A549 (cell line): ENCODE results near the gene TSPAN14. TPM values are rescaled to one million over a fixed set of nuclear protein-coding genes. Genes with fewer than 3 reads are reported as not detected.

Source experiments
- ATAC-seq, 2 experiments: fragments of 200-7000 bp in 1 of 2; fragments of >200 bp in 1 of 2; cut with Nextera tagmentation in 1 of 2; cut with Tn5 transposase in 1 of 2; 3 replicates each; pipeline versions ENCODE4 v1.8.0 to v1.9.1; 2018 to 2020; ENCODE audit warnings: mild to moderate bottlenecking in 1 of 2, moderate library complexity in 1 of 2
- CTCF ChIA-PET: fragments of 300-600 bp; sonication (Branson Sonifier 250); formaldehyde crosslinking; extraction: SDS; loops from one replicate; lab custom pipeline; 2021; ENCODE audit warnings: antibody characterized with exemption, inconsistent platforms; lab: Yijun Ruan, JAX
- POLR2A ChIA-PET: fragments of 350-600 bp; formaldehyde crosslinking; extraction: SDS; loops from one replicate; lab custom pipeline; 2021; ENCODE audit warnings: antibody characterized with exemption, inconsistent platforms; lab: Yijun Ruan, JAX
- DNase-seq, 2 experiments: peaks; one replicate each; pipeline versions ENCODE4 v3.0.0 to v3.0.0-alpha.2; 2011 to 2016; ENCODE audit warnings: low read depth in 1 of 2, low spot score in 1 of 2
- FAIRE-seq: peaks from 2 replicates; lab custom pipeline; 2011; peaks lifted over from hg19 to GRCh38; lab: Jason Lieb, UNC
- H3K27ac ChIP-seq, 2 experiments: fragments of >200 bp; sonication (Bioruptor Twin); formaldehyde crosslinking; 3 replicates each; pipeline ENCODE4 v1.5.1; 2016 to 2017
- H3K4me1 ChIP-seq: fragments of >200 bp; sonication (Bioruptor Twin); formaldehyde crosslinking; 3 replicates; pipeline ENCODE4 v1.6.1; 2016
- H3K4me2 ChIP-seq: fragments of >200 bp; sonication (Bioruptor Twin); formaldehyde crosslinking; 3 replicates; pipeline ENCODE4 v1.6.1; 2016
- H3K4me3 ChIP-seq: fragments of >200 bp; sonication (Bioruptor Twin); formaldehyde crosslinking; 3 replicates; pipeline ENCODE4 v1.5.1; 2016
- H3K9me3 ChIP-seq: fragments of >200 bp; sonication (Bioruptor Twin); formaldehyde crosslinking; 3 replicates; pipeline ENCODE4 v1.6.1; 2016
- CHD4 ChIP-seq: fragments of 200-600 bp; sonication (generic); IDR thresholded peaks from 2 replicates; pipeline ENCODE4 v1.6.1; 2016; ENCODE audit warnings: antibody characterized with exemption, mild to moderate bottlenecking, borderline replicate concordance
- EHMT2 ChIP-seq: fragments of 200-600 bp; sonication (generic); IDR thresholded peaks from 2 replicates; pipeline ENCODE4 v1.6.1; 2016; ENCODE audit warnings: antibody characterized with exemption, low read depth, mild to moderate bottlenecking, moderate library complexity
- ESRRA ChIP-seq: fragments of 150-350 bp; IDR thresholded peaks from 2 replicates; pipeline ENCODE4 v1.6.1; 2014; ENCODE audit warnings: mild to moderate bottlenecking, low read length, borderline replicate concordance
- FOSL2 ChIP-seq, 2 experiments: fragments of 450-650 bp in 1 of 2; fragments of >200 bp in 1 of 2; sonication (Bioruptor Twin) in 1 of 2; formaldehyde crosslinking; IDR thresholded peaks; 2 replicates each; pipeline versions ENCODE4 v1.5.0 to v1.6.1; 2016 to 2020; ENCODE audit warnings: mild to moderate bottlenecking in 1 of 2, moderate library complexity in 1 of 2
- GATA3 ChIP-seq: IDR thresholded peaks from 2 replicates; pipeline ENCODE4 v1.6.1; 2012; ENCODE audit warnings: borderline replicate concordance
- JUN ChIP-seq, 2 experiments: fragments of >200 bp; sonication (Bioruptor Twin); formaldehyde crosslinking; IDR thresholded peaks; 2 replicates in 1 of 2; 3 replicates in 1 of 2; pipeline ENCODE4 v1.6.1; 2016 to 2017
- JUNB ChIP-seq: fragments of >200 bp; sonication (Bioruptor Twin); formaldehyde crosslinking; IDR thresholded peaks from 2 replicates; pipeline ENCODE4 v1.6.1; 2016
- MAFK ChIP-seq: fragments of 450-650 bp; IDR thresholded peaks from 2 replicates; pipeline ENCODE4 v1.6.1; 2014; ENCODE audit not compliant: partially characterized antibody
- POLR2A ChIP-seq: IDR thresholded peaks from 2 replicates; pipeline ENCODE4 v1.6.1; 2012; ENCODE audit warnings: mild to moderate bottlenecking, low read length
- POLR2AphosphoS2 ChIP-seq: conservative IDR thresholded peaks from 2 replicates; pipeline ENCODE4 v1.6.1; 2012; ENCODE audit warnings: low read length, improper control_type of control experiment, inconsistent platforms
- ZC3H11A ChIP-seq: fragments of 450-650 bp; IDR thresholded peaks from 2 replicates; pipeline ENCODE4 v1.6.1; 2014; ENCODE audit warnings: antibody characterized with exemption, mild to moderate bottlenecking
- ZNF302 ChIP-seq: fragments of 250-450 bp; sonication (Bioruptor Pico); IDR thresholded peaks from 2 replicates; pipeline ENCODE4 v1.9.0; 2021; ENCODE audit warnings: inconsistent platforms, mild to moderate bottlenecking, moderate library complexity
- WGBS: methylation state at CpG from one replicate; pipeline ENCODE4 v1.1.6; 2017; ENCODE audit errors: missing lambda C conversion rate; 5-methylcytosine and 5-hydroxymethylcytosine counted together
- polyA plus RNA-seq, 4 experiments: library from polyadenylated mRNA; depleted of rRNA in 3 of 4; stranded (reverse); fragments of >200 nt; fragmentation: RNase III in 1 of 4; extraction: RNeasy Plus Mini Kit Qiagen cat#74134 plus additional on column Dnase treatment in 1 of 4; gene quantifications; 2 replicates in 3 of 4; 3 replicates in 1 of 4; pipeline ENCODE4 v1.2.3, GENCODE V29; 2011 to 2017
- TF ChIP-seq, protein P1 (sequence below): IDR thresholded peaks from 2 replicates; pipeline ENCODE4 v1.6.1; 2012
- TF ChIP-seq, protein P2 (sequence below): IDR thresholded peaks from 2 replicates; pipeline ENCODE4 v1.6.1; 2012
- TF ChIP-seq, protein P3 (sequence below): fragments of 150-350 bp; IDR thresholded peaks from 2 replicates; pipeline ENCODE4 v1.6.1; 2014; ENCODE audit warnings: low read depth, mild to moderate bottlenecking, low read length
- TF ChIP-seq, protein P4 (sequence below): IDR thresholded peaks from 2 replicates; pipeline ENCODE4 v1.6.1; 2012; ENCODE audit warnings: low read depth, borderline replicate concordance
- TF ChIP-seq, protein P5 (sequence below): fragments of >200 bp; sonication (Bioruptor Twin); formaldehyde crosslinking; IDR thresholded peaks from 2 replicates; pipeline ENCODE4 v1.6.1; 2016
- TF ChIP-seq, protein P6 (sequence below): fragments of 250-450 bp; sonication (Bioruptor Pico); IDR thresholded peaks from 2 replicates; pipeline ENCODE4 v1.5.0; 2021; ENCODE audit warnings: mild to moderate bottlenecking, moderate library complexity, borderline replicate concordance

Gene TSPAN14
- polyA plus RNA-seq, 2 of the 4 experiments (the other 2 are of a cell fraction), result 87.0 to 124 TPM

DNA sequence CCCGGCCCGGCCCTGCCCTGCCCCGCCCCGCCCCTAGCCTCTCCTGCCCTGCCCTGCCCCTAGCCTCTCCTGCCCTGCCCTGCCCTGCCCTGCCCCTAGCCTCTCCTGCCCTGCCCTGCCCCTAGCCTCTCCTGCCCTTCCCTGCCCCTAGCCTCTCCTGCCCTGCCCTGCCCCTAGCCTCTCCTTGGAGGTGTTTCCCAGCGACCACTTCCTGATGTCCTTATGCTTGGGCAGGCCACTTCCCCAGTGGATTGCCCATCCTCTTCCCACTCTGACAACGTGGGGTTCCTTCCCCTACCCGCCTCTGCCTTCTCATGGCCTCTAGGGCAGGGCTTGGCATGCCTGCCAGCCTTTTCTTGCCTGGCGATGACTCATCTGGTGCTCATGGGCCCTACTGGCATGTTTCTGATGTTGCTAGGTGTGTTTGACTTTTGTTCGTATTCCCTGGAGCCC, 24.6 kb upstream of the TSPAN14 start:
- Histone ChIP-seq H3K9me3 (no peaks in the 10 kb centered on the region), H3K4me1 (peaks cover 32% of the 10 kb centered on the region), H3K4me3 (no peak overlapping the region), H3K27ac (peak overlapping the region; percentile 83 to 89), H3K4me2 (peak overlapping the region; percentile 76)
- DNase-seq (peak; percentile 87 to 95), ATAC-seq (peak; percentile 99), FAIRE-seq (peak; percentile 86)
- CTCF ChIA-PET, result interaction anchor here (0.7 to 8.6 kb wide), 7 partner anchors 11 to 111 kb away, joined by 3 to 107 read pairs (median 4); partner anchors contain the start of gene PRXL2A
- WGBS, result 9% methylated on average over 7 of the region's 9 CpGs
- TF ChIP-seq JUNB, result peak; percentile 49
- TF ChIP-seq, protein P1, sequence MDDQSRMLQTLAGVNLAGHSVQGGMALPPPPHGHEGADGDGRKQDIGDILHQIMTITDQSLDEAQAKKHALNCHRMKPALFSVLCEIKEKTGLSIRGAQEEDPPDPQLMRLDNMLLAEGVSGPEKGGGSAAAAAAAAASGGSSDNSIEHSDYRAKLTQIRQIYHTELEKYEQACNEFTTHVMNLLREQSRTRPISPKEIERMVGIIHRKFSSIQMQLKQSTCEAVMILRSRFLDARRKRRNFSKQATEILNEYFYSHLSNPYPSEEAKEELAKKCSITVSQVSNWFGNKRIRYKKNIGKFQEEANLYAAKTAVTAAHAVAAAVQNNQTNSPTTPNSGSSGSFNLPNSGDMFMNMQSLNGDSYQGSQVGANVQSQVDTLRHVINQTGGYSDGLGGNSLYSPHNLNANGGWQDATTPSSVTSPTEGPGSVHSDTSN, result no peak
- TF ChIP-seq FOSL2 (IDR thresholded peaks at IDR 0.05), result peak; percentile 68
- TF ChIP-seq FOSL2 (CRISPR knock-in tag; IDR thresholded peaks at IDR 0.05), result peak; percentile 96
- TF ChIP-seq, protein P2, sequence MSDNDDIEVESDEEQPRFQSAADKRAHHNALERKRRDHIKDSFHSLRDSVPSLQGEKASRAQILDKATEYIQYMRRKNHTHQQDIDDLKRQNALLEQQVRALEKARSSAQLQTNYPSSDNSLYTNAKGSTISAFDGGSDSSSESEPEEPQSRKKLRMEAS, result peak; percentile 78
- POLR2A ChIA-PET, result interaction anchor here (1.4 kb wide), 1 partner anchor 21 kb away, joined by 7 read pairs; the partner anchor contains the start of gene PRXL2A

DNA sequence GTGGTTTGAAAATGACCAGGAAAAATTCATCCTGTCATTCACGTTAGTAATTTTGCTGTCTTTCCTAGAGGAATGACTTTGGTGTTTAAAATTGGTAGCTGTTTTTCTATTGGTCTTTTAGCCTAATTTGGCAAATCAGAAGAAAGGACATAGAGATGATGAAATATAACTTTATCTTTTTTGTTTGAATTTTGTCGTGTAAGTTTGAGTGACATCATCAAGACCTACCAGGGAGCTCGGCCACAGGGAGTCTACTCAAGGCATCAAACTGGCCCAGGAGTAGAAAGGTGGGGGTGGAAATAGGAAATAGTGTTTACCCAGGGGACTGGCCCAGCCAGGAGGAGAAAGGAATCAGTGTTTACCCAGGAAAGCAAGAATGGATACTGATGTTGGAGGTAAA, 21.0 kb upstream of the TSPAN14 start:
- POLR2A ChIA-PET, result interaction anchor here (0.6 kb wide), 1 partner anchor 25 kb away, joined by 4 read pairs; no protein-coding TSS in a partner anchor
- FAIRE-seq, result no peak
- no peak for DNase-seq
- Histone ChIP-seq H3K27ac (no peak overlapping the region), H3K9me3 (no peaks in the 10 kb centered on the region), H3K4me1 (peaks cover 32% of the 10 kb centered on the region), H3K4me2 (0 out of 3 replicates have a peak overlapping the region, but pooled peaks have one; percentile 4), H3K4me3 (no peak overlapping the region)
- CTCF ChIA-PET, result interaction anchor here (2.2 to 8.6 kb wide), 2 partner anchors 10 to 50 kb away, joined by 8 to 107 read pairs; no protein-coding TSS in a partner anchor
- TF ChIP-seq, protein P3, sequence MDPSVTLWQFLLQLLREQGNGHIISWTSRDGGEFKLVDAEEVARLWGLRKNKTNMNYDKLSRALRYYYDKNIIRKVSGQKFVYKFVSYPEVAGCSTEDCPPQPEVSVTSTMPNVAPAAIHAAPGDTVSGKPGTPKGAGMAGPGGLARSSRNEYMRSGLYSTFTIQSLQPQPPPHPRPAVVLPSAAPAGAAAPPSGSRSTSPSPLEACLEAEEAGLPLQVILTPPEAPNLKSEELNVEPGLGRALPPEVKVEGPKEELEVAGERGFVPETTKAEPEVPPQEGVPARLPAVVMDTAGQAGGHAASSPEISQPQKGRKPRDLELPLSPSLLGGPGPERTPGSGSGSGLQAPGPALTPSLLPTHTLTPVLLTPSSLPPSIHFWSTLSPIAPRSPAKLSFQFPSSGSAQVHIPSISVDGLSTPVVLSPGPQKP, result no peak
- TF ChIP-seq, protein P4, sequence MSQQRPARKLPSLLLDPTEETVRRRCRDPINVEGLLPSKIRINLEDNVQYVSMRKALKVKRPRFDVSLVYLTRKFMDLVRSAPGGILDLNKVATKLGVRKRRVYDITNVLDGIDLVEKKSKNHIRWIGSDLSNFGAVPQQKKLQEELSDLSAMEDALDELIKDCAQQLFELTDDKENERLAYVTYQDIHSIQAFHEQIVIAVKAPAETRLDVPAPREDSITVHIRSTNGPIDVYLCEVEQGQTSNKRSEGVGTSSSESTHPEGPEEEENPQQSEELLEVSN, result no peak
- TF ChIP-seq ZC3H11A (no peak), EHMT2 (no peak), ESRRA (no peak), GATA3 (no peak), ZNF302 (CRISPR knock-in tag) (no peak), MAFK (no peak), JUN (IDR thresholded peaks at IDR 0.05) (no peak), CHD4 (no peak)
- TF ChIP-seq, protein P1, result no peak
- TF ChIP-seq, protein P5, sequence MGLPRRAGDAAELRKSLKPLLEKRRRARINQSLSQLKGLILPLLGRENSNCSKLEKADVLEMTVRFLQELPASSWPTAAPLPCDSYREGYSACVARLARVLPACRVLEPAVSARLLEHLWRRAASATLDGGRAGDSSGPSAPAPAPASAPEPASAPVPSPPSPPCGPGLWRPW, result no peak
- WGBS, result 44% methylated on average over 3 of the region's 3 CpGs
- ATAC-seq, result no peak

DNA sequence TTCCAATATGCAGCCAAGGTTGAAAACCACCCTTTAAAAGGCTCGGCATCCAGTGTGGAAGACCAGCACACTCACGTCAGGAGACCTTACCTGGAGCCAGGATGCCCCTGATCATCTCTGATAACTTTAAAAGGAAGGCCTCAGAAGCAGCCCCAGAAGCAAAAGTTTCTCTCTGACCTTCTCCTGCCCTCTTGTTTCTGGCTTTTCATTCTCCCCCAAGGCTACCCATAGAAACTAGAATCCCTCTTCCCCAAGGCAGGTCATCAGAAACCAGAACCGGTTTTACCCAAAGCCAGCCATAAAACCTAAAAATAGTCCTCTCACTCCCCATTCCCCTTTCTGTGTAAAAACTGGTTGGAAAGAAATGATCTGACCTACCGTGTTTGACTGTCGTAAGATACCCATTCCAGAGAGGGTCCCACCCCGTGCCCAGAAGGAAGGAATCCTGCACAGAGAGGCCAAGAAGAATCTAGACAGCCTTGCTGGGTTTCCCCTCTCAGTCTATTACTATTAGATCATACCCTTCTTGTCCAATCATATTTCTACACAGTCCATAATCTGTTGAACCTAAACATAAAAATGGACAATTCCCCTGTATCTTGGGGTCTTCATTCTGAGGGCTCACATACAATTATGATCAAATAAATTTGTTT, 17.5 kb upstream of the TSPAN14 start:
- DNase-seq (no peak), ATAC-seq (no peak), FAIRE-seq (no peak)
- H3K9me3 ChIP-seq, result no peaks in the 10 kb centered on the region
- WGBS, result 79% methylated on average over 6 of the region's 6 CpGs
- H3K4me3 ChIP-seq, result no peak overlapping the region
- no peak overlapping the region for H3K27ac ChIP-seq
- no peak for TF ChIP-seq POLR2A
- TF ChIP-seq POLR2AphosphoS2, result no peak
- TF ChIP-seq, protein P6, sequence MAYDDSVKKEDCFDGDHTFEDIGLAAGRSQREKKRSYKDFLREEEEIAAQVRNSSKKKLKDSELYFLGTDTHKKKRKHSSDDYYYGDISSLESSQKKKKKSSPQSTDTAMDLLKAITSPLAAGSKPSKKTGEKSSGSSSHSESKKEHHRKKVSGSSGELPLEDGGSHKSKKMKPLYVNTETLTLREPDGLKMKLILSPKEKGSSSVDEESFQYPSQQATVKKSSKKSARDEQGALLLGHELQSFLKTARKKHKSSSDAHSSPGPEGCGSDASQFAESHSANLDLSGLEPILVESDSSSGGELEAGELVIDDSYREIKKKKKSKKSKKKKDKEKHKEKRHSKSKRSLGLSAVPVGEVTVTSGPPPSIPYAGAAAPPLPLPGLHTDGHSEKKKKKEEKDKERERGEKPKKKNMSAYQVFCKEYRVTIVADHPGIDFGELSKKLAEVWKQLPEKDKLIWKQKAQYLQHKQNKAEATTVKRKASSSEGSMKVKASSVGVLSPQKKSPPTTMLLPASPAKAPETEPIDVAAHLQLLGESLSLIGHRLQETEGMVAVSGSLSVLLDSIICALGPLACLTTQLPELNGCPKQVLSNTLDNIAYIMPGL (CRISPR knock-in tag), result no peak
- no peak for TF ChIP-seq ZNF302 (CRISPR knock-in tag)
- ChIA-PET CTCF (interaction anchor here (1.4 to 9.1 kb wide), 5 partner anchors 7 to 488 kb away, joined by 3 to 184 read pairs (median 6); no protein-coding TSS in a partner anchor), POLR2A (no interaction called here)
- no peak overlapping the region for H3K4me2 ChIP-seq
- peaks cover 12% of the 10 kb centered on the region; the same call in 2 of the 3 replicates for H3K4me1 ChIP-seq
